ENCODE data around the gene EPHB2.

EPHB2 gene

GRCh38 chr1:22908880-22909426 lies 198.3 kb downstream of the EPHB2 start:
- no peak for DNase-seq

DNA sequence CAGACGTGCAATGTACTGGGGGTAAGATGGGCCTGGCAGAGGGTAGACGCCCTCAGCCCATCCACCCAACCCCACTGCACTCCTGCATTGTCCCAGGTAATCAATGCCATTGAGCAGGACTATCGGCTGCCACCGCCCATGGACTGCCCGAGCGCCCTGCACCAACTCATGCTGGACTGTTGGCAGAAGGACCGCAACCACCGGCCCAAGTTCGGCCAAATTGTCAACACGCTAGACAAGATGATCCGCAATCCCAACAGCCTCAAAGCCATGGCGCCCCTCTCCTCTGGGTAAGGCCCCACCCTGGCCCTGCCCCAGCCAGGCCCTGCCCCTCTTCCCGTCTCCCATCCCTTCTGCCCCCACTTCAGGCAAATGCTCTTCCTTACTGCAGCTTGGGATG lies 199.6 kb downstream of the EPHB2 start:
- no peak for DNase-seq

DNA sequence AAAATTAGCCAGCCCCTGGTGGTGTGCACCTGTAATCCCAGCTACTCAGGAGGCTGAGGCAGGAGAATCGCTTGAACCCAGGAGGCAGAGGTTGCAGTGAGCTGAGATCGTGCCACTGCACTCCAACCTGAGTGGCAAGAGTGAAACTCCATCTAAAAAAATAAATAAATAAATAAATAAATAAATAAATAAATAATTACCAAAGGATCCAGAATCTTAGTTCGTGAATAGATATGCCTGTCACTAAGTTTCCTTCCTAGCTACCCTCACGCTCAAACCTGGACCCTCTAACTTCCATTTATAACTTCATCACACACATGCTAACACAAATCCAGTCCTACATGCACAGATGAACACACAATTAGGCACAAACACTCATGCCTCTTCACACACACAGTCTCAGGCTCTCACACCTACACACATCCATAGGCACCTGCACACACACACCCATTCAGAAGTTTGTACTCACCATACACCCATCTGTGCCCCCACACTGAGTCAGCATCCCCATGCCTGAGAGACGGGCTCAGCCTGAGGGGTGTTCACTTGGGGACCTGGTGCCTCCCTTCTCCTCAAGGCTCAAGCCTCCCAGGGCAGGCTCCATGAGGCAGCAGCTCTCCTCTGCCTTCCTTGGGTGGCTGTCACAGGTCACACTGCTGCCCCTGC lies 200.5 kb downstream of the EPHB2 start:
- DNase-seq, result peak in 1 of 56 donors; percentile 1

GRCh38 chr1:22912311-22912710 lies 201.7 kb downstream of the EPHB2 start:
- DNase-seq, result no peak

GRCh38 chr1:22913421-22914141 lies 202.9 kb downstream of the EPHB2 start:
- DNase-seq, result no peak

DNA sequence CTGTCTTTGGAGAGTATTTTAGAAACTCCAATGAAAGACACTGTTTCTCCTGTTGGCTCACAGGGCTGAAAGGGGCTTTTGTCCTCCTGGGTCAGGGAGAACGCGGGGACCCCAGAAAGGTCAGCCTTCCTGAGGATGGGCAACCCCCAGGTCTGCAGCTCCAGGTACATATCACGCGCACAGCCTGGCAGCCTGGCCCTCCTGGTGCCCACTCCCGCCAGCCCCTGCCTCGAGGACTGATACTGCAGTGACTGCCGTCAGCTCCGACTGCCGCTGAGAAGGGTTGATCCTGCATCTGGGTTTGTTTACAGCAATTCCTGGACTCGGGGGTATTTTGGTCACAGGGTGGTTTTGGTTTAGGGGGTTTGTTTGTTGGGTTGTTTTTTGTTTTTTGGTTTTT lies 203.5 kb downstream of the EPHB2 start:
- DNase-seq, result peak in 1 of 56 donors; percentile 10

DNA sequence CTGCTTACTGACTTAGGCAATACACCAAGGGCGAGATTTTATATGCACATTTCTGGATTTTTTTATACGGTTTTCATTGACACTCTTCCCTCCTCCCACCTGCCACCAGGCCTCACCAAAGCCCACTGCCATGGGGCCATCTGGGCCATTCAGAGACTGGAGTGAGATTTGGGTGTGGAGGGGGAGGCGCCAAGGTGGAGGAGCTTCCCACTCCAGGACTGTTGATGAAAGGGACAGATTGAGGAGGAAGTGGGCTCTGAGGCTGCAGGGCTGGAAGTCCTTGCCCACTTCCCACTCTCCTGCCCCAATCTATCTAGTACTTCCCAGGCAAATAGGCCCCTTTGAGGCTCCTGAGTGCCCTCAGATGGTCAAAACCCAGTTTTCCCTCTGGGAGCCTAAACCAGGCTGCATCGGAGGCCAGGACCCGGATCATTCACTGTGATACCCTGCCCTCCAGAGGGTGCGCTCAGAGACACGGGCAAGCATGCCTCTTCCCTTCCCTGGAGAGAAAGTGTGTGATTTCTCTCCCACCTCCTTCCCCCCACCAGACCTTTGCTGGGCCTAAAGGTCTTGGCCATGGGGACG lies 204.1 kb downstream of the EPHB2 start:
- DNase-seq, result no peak

DNA sequence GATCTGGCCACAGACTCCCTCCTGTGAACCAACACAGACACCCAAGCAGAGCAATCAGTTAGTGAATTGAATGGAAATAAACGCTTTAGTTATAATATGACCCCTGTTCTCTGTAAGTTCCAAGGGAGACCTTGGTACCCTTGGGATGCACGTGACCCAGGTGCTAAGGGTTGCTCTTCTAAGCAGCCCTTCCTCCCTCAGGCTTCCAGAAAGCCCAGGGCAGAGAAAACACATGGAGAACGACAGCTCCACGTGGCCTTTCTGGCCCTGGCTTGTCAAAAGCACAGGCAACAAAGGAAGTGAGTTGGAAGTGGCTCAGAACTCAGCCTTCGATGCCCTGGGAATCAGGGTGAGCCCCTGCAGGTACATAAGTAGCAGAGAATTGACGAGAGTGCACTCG lies 204.6 kb downstream of the EPHB2 start:
- no peak for DNase-seq

DNA sequence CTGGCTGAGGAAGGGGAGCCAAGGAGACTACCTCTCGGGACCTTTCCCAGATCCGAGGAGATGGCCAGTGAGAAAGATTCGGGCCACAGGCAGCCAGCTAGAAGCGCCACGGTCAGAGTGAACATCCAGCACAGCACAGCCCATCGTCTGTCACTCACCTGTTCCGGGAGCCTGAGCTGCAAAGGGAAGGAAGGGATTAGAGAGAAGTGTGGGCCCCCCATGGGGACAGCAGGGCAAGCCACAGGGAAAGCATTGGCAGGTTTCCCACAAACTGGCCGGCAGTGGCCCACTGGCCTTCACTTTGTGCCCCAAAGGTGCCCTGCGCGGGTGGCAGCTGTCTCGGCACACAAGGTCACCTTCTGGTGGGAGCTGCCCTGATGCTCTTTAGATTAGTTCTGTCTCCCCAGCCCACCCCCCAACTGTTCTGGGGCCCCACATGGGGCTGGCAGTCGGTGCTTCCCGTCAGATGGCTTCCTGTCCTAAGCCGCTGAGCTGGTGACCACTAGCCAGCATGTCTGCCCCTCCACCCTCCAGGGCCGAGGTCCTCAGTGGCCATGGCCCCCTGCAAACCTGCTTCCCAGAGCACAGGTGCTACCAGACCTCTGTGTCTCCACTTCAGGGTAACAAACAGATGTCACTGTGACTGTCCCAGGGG lies 205.3 kb downstream of the EPHB2 start:
- DNase-seq, result no peak

- DNase-seq, result peak in 46 of 56 donors; percentile 7 to 89 (median 50)
These were observed 205.8 kb downstream of the EPHB2 start for GRCh38 chr1:22916471-22916820.

DNA sequence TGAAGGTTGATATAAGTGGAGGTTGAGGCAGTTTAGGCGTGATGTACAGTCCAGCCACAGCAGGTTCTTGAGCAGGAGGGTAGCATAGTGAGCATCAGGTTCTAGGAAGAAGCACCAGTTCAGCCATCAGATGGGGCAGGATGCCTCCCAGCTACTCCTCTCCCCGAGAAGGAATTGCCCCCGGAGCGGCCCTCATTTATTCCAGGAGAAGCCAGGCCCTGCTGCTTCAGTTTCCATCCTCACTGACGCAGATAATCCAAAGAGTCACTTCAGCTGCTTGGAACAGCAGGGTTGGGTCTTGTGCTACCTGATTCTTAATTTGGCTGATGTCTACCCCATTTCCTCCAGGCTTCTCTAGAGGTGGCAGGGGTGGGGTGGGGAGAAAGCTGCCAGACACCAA lies 207.3 kb downstream of the EPHB2 start:
- no peak for DNase-seq

DNA sequence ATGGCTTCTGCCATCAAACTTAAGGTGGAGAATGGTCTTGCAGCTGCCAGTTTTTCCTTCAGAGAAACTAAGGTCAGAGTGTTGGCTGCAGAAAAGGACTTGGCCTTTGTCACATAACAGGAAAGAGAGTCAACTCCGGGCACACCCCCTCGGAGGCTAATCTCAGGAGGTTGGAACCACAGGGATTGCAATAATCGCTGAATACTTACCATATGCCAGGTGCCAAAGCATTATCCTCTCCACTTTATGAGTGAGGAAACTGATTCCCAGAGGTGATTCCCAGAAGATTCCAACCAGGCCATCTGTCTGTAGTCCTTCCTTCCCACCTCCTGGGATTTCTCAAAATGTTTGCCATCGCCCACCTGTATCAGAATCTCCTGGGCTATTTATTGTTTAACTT lies 208.0 kb downstream of the EPHB2 start:
- no peak for DNase-seq

- DNase-seq, result no peak
These were observed 208.8 kb downstream of the EPHB2 start for GRCh38 chr1:22919341-22920025.

GRCh38 chr1:22920026-22920733 lies 209.5 kb downstream of the EPHB2 start:
- DNase-seq, result no peak

DNA sequence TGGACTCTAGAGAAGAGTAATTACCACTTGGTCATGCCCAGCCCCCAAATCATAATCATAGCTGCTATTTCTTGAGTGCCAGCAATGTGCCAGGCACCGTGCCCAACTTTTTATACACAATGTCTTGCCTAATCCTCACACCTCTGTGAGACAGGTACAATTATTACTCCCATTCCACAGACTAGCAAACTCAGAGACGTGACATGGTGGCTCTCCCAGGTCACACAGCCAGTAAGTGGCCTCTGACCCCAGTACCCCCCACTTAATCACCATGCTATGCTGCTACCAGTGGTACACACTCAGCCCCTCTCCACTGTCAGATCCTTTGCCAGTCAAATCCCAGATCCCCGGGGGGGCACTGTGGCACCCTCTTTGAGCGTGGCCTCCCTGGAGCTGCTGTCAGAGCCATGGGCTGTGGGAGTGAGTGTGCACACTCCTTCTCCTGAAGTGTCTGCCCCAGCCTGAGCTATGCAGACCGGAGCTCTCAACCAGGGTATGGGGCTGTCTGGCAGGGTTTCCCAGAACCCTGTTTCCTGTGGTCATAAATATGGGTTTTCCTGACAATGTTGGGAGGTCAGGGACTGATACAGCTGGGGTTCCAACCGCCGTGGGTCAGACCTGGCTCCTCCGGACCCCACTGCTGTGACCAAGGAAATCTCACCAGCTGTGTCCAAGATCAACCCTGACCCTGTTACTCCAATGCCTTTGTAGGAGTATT lies 210.3 kb downstream of the EPHB2 start:
- no peak for DNase-seq

DNA sequence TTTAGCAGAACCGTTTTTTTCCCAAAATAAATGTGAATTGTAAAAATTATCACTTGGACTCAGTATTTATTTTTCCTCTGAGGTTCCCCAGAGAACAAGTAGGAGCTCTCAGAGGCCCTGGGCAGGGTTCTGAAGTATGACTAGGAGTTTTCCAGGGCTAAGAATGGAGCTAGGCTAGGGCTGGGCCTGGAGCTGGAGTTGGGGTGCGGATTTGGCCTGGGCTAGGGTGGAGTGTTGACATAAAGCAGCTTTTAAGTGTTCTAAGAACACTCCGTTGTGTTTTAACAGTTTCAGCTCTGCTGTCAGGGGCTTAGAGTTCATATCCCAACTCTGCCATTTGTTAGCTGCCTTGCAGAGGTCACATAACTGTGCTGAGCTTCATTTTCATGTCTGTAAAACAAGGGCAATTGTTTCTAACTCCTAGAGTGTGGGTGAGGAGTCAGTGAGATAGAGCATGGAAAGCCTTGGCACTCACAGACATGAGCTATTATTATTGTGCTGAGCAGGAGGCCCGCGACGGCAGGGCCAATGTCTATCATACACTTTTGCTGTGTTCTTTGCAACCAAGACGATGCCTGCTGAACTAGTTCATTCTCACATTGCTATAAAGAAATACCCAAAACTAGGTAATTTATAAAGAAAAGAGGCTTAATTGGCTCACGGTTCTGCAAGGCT lies 210.9 kb downstream of the EPHB2 start:
- no peak for DNase-seq

GRCh38 chr1:22922640-22923039 lies 212.0 kb downstream of the EPHB2 start:
- DNase-seq, result no peak

DNA sequence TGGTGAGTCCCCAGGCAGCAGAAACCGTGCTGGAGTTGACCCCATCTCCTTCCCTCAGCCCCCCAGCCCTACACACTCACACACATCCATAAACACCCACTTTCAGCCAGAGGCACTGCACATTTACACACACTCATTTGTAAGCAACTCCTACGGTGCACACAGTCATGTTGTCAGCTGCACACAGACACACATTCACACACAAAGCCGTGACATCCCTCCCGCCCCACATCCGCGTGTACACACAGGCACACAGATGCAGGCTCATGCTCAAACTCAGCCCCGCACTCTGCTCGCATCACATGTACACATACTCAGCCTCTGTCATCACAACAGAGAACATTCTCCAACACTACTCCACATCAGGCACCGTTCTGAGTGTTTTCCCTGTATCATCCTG lies 214.5 kb downstream of the EPHB2 start:
- DNase-seq, result peak in 1 of 56 donors; percentile 10

DNA sequence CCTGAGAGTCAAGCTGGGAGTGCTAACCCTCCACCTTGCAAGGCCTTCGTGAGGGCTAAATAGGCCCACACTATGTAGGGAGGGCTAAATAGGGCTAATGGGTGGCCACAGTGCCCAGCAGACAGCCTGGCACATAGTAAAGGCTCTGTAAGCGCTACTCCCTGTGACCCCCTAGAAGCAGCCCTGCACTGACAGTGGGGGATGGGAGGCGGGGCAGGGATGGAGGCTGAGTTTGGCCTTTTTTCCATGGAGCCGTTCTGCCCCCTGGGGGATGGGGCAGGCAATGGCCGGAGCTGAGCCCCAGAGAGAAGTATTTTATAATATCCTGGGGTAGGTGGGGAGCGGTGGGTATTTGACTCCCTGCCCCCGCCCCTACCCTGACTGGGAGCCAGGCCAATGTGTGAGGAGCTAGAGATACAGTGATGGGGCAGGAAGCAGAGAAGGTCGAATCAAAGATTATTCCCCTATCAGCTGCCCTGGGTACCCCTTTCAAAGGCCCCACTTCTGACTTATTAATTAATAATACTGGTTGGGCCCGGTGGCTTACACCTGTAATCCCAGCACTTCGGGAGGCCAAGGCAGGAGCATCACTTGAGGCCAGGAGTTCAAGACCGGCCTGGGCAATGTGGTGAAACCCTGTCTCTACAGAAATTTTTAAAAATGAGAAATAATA lies 219.7 kb downstream of the EPHB2 start:
- DNase-seq, result peak in 35 of 56 donors; percentile 4 to 66 (median 19)
